Anterior cingulate cortex (tissue), 58 donors: Measurements from ENCODE around the gene MEI4.
A peak's percentile ranks its signal among the peaks of the same experiment; 100 is the strongest.

Experiments
- DNase-seq, 58 donors: peaks; one replicate each; lab custom pipeline; 2025; lab: John Stamatoyannopoulos, UW

MEI4 gene

GRCh38 chr6:77906070-77906469, 253.2 kb downstream of the MEI4 start:
- DNase-seq: no peak

- DNase-seq: no peak
Measured at GRCh38 chr6:77910826-77911225, 258.0 kb downstream of the MEI4 start.

GRCh38 chr6:77926198-77926751, 273.4 kb downstream of the MEI4 start:
- DNase-seq: no peak

GRCh38 chr6:77930382-77930781, 277.5 kb downstream of the MEI4 start:
- peak in 1 of 58 donors; percentile 1 for DNase-seq

- DNase-seq: peak in 3 of 58 donors; percentile 7 to 35 (median 12)
Measured at GRCh38 chr6:77930952-77931351, 278.1 kb downstream of the MEI4 start.

GRCh38 chr6:77962070-77962469, 309.2 kb downstream of the MEI4 start:
- DNase-seq: no peak

- no peak for DNase-seq
Measured at GRCh38 chr6:77965449-77965848, 312.6 kb downstream of the MEI4 start.

- no peak for DNase-seq
Measured at GRCh38 chr6:77972334-77972733, 319.5 kb downstream of the MEI4 start.
